Psoas muscle (tissue), 8 donors: ENCODE data around the gene KHK. TPM values are rescaled to one million over a fixed set of nuclear protein-coding genes. Genes with fewer than 3 reads are reported as not detected.
"Not testable (repeated sequence)": the region's sequence is repeated elsewhere in the genome, so short reads cannot be mapped to it uniquely, and the experiment has no call there.

Source experiments
- ATAC-seq, 4 donors: fragments of 200-7000 bp; cut with Tn5 transposase; one replicate each; pipeline ENCODE4 v1.9.1; 2020; ENCODE audit warnings: moderate library complexity in 3 of 4, mild to moderate bottlenecking in 2 of 4
- DNase-seq, 2 donors: peaks; one replicate each; pipeline ENCODE4 v3.0.0-alpha.2; 2020
- H3K27ac ChIP-seq: fragments of 200-600 bp; one replicate; pipeline ENCODE4 v1.8.0; 2022
- H3K27me3 ChIP-seq, 3 donors: fragments of 200-600 bp in 1 of 3; one replicate each; pipeline versions ENCODE4 v1.6.1 to v1.8.0; 2013 to 2022; ENCODE audit warnings: low read length in 2 of 3, mild to moderate bottlenecking in 2 of 3, moderate library complexity in 1 of 3; ENCODE audit not compliant: insufficient read depth in 3 of 3
- H3K36me3 ChIP-seq, 2 donors: fragments of 200-600 bp in 1 of 2; one replicate each; pipeline versions ENCODE4 v1.6.1 to v1.8.0; 2013 to 2022; ENCODE audit warnings: low read depth in 1 of 2, mild to moderate bottlenecking in 1 of 2, moderate library complexity in 1 of 2; ENCODE audit not compliant: insufficient read depth in 1 of 2
- H3K4me1 ChIP-seq: fragments of 200-600 bp; one replicate; pipeline ENCODE4 v1.8.0; 2022
- H3K4me3 ChIP-seq: fragments of 200-600 bp; one replicate; pipeline ENCODE4 v1.8.0; 2022; ENCODE audit warnings: mild to moderate bottlenecking
- H3K9me3 ChIP-seq: fragments of 200-600 bp; one replicate; pipeline ENCODE4 v1.8.0; 2022
- WGBS, 3 donors: extraction: QIAGEN DNeasy Blood & Tissue Kit; methylation state at CpG; one replicate each; pipeline versions ENCODE4 v1.1.6 to v1.1.7; 2013; 5-methylcytosine and 5-hydroxymethylcytosine counted together
- intact Hi-C, 2 donors: fragments of 100-400 bp; cut with DNase I; formaldehyde crosslinking; loops; one replicate each; pipeline versions ENCODE4 v1.11.0 to v1.14.2; 2022
- polyA plus RNA-seq, 3 donors: library from polyadenylated mRNA; stranded (reverse); fragments of 200-250 nt; gene quantifications; one replicate each; pipeline ENCODE4 v1.2.3, GENCODE V29; 2013
- total RNA-seq, 4 donors: library from RNA; stranded (reverse); fragmentation: NEBNext Ultra II Directional in 2 of 4; extraction: Animal tissue kit (Norgen Biotek cat#: 25700) in 2 of 4; gene quantifications; one replicate each; pipeline versions ENCODE4 v1.2.1 to v1.2.4, GENCODE V29; 2021 to 2023
- TF ChIP-seq, protein P1 (sequence below): fragments of 200-600 bp; IDR thresholded peaks from one replicate; pipeline ENCODE4 v1.8.0; 2022; ENCODE audit warnings: antibody characterized with exemption
- donor health status: healthy with polysubstance abuse.
- donor health status: DM: no; HTN: no; CAD: no; lungs with moderate emphysema.
- donor health status: Bipolar disorder and iron deficiency.
- donor health status: healthy.
- donor health status: DM: yes; HTN: yes; CAD: no.
- donor health status: DM: no; HTN: no; CAD: no.
- donor health status: DM: no; HTN: no; CAD: no.
- donor health status: DM: yes; HTN: yes; CAD: no.

The KHK gene
- total and polyA plus RNA-seq, 7 donors, result 1.5 to 5.8 (median 2.5) TPM

DNA sequence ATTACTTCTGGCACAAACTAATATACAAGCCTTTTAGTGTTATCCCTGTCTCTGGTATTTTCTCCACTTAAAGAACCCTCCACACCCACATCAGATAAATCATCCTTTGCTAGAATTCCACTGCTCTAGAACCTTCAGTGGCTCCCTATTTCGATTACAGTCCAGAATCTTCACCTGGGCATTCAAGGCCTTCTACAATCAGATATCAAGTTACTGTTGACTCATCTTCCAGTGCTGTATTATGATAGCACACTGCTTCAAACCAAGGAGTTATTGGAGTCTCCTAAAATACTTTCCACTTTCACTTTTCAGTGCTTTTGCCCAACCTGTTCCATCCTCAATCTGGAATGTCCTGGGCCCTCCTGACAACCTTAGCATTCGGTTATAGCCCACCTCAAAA is 28.9 kb downstream of the KHK start:
- Histone ChIP-seq H3K4me1 (no peaks in the 10 kb centered on the region), H3K27me3 (peaks cover 0 to 9% (median 0%) of the 10 kb centered on the region in 3 donors), H3K27ac (no peak overlapping the region), H3K9me3 (no peaks in the 10 kb centered on the region), H3K36me3 (no peaks in the 10 kb centered on the region), H3K4me3 (no peak overlapping the region)
- DNase-seq (no peak), ATAC-seq (no peak)
- TF ChIP-seq, protein P1, sequence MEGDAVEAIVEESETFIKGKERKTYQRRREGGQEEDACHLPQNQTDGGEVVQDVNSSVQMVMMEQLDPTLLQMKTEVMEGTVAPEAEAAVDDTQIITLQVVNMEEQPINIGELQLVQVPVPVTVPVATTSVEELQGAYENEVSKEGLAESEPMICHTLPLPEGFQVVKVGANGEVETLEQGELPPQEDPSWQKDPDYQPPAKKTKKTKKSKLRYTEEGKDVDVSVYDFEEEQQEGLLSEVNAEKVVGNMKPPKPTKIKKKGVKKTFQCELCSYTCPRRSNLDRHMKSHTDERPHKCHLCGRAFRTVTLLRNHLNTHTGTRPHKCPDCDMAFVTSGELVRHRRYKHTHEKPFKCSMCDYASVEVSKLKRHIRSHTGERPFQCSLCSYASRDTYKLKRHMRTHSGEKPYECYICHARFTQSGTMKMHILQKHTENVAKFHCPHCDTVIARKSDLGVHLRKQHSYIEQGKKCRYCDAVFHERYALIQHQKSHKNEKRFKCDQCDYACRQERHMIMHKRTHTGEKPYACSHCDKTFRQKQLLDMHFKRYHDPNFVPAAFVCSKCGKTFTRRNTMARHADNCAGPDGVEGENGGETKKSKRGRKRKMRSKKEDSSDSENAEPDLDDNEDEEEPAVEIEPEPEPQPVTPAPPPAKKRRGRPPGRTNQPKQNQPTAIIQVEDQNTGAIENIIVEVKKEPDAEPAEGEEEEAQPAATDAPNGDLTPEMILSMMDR, result no peak
- intact Hi-C loops, result no loop called here
- WGBS, 3 donors, result 62 to 75% (median 73%) methylated on average over 2 of the region's 2 CpGs

- H3K4me3 ChIP-seq, result peak overlapping the region; percentile 67
Measured at GRCh38 chr2:27117995-27118524, 31.5 kb downstream of the KHK start.

DNA sequence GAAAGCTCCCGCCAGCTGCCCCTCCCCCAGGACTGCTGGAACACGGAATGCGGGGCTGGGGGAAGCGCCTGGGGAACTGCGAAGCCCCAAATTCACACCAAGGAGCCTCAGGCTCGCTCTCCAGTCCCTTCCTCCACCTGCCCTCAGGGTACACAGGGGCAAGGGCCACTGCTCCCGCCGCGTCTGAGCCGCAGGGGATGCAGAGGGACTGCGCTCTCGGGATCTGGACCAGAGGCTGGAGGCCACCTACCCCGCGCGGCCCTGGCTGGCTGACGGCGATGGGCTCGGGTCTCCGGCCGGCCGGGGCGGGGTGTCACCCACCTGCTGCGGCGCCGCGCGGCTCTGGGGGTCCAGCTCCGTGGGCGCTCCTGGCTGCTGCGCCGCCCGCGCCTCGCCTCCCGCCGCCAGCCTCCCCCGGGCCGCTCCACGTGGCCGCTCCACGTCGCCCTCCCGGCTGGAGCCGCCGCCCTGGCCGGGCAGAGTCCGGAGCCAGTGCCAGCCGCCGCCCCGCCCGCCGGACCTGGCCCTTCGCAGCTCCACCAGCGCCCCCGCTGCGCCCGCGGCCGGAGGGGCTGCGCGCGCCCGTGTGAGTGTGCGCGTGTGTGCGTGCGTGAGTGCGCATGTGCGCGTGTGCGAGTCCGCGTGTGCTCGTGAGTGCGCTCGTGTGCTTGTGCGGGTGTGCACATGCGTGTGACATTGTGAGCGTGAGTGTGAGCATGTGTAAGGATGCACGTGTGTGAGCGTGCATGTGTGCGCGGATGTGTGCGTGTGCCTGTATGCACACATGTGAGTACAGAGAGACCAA is 32.2 kb downstream of the KHK start, which contains the start of gene CGREF1:
Gene CGREF1, minus strand, starts transcription at position 604 of the 805 bp plus-strand sequence. CDS start 14,762 bp downstream, outside the sequence.
- intact Hi-C loops, result no loop called here
- Histone ChIP-seq H3K4me1 (peaks cover 5% of the 10 kb centered on the region), H3K36me3 (no peaks in the 10 kb centered on the region), H3K9me3 (no peaks in the 10 kb centered on the region), H3K27me3 (peaks cover 0 to 9% (median 0%) of the 10 kb centered on the region in 3 donors), H3K4me3 (peak within 1 kb of the TSS; percentile 67), H3K27ac (no peak within 1 kb of the TSS)
- 3 to 7% (median 5%) methylated on average over 58 to 84 of the region's 84 CpGs for WGBS, 3 donors
- DNase-seq, result no peak
- peak in 3 of 4 donors; percentile 22 to 30 (median 23) for ATAC-seq
- TF ChIP-seq, protein P1, result no peak

More at GRCh38 chr2:27117995-27118524, 31.5 kb downstream of the KHK start:
- WGBS, 3 donors, result 28 to 37% (median 32%) methylated on average over 11 to 14 of the region's 14 CpGs
- Histone ChIP-seq H3K27me3 (peaks cover 0 to 9% (median 0%) of the 10 kb centered on the region in 3 donors), H3K36me3 (no peaks in the 10 kb centered on the region), H3K4me1 (peaks cover under 1% of the 10 kb centered on the region), H3K9me3 (no peaks in the 10 kb centered on the region), H3K27ac (no peak overlapping the region)
- intact Hi-C loops, result no loop called here
- peak in 1 of 4 donors; percentile 8 for ATAC-seq
- DNase-seq, result peak in 1 of 2 donors; percentile 32
- TF ChIP-seq, protein P1, result no peak

DNA sequence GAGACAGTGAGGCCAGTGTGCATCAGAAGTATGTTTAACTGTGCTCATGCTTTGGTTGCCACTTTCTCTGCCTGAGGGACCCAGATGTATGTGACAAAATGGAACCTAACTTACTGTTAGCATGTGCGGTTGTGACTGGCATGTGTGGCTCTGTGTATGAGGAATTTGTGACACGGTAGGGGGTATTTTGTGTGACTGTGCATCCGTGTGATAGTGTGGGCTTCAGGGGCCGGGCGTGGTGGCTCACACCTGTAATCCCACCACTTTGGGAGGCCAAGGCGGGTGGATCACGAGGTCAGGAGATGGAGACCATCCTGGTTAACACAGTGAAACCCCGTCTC is 32.7 kb downstream of the KHK start:
- H3K4me1 ChIP-seq, intact Hi-C loops, DNase-seq, H3K36me3 ChIP-seq, H3K9me3 ChIP-seq, ATAC-seq, H3K27me3 ChIP-seq, H3K27ac ChIP-seq: not testable (repeated sequence)
- H3K4me3 ChIP-seq, result peak overlapping the region; percentile 67
- WGBS, 3 donors, result 78 to 86% (median 84%) methylated on average over 8 of the region's 8 CpGs

DNA sequence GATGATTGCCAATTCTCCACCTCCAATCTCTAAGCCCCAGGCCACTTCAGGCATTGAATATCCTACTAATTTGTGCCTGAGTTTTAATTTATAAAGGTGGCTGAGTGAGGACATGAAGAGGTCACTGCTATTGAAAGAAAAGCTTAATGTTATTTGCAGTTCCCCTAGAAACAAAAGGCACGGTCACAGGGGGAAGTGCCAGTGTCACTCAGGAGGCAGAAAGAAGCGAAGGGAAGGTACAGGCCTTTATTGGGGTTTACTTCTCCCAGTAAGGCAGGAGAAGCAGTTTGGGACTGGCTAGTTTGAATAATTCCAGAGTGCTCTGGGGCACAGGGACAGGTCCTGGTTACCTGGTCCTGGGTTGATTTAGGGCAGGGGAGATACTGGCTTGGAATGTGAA is 35.3 kb downstream of the KHK start:
- no peak for ATAC-seq
- Histone ChIP-seq H3K36me3 (no peaks in the 10 kb centered on the region), H3K4me1 (peaks cover 12% of the 10 kb centered on the region), H3K4me3 (no peak overlapping the region), H3K27me3 (peaks cover 0 to 9% (median 0%) of the 10 kb centered on the region in 3 donors), H3K9me3 (no peaks in the 10 kb centered on the region), H3K27ac (no peak overlapping the region)
- TF ChIP-seq, protein P1, result no peak
- 82 to 85% (median 83%) methylated on average over 2 of the region's 2 CpGs for WGBS, 3 donors
- intact Hi-C loops, result no loop called here
- DNase-seq, result no peak
